Hematopoietic multipotent progenitor cell treated with erythropoietin and hydrocortisone succinate and interleukin-3 and kit ligand, for 15 days (in vitro differentiated cells): ENCODE measurements around the gene MLST8.

Experiments used
- DNase-seq: peaks from one replicate; pipeline ENCODE4 v3.0.0-alpha.2; 2015; ENCODE audit warnings: low spot score

MLST8 gene

GRCh38 chr16:2173366-2173765, 31.9 kb upstream of the MLST8 start:
- no peak for DNase-seq

DNA sequence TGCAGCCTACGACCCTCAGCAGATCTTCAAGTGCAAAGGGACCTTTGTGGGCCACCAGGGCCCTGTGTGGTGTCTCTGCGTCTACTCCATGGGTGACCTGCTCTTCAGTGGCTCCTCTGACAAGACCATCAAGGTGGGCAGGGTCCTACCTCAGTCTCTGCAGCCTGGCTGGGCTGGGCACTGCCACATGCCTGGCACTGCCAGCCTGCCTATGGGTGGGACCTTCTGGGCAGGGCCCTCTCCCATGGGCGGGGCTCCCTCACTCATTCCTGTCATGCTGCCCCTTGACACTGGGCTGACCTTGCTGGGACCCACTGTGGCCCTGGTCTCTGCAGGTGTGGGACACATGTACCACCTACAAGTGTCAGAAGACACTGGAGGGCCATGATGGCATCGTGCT, 31.3 kb upstream of the MLST8 start:
- DNase-seq, result no peak

- no peak for DNase-seq
Measured at GRCh38 chr16:2174396-2175131, 30.7 kb upstream of the MLST8 start.

DNA sequence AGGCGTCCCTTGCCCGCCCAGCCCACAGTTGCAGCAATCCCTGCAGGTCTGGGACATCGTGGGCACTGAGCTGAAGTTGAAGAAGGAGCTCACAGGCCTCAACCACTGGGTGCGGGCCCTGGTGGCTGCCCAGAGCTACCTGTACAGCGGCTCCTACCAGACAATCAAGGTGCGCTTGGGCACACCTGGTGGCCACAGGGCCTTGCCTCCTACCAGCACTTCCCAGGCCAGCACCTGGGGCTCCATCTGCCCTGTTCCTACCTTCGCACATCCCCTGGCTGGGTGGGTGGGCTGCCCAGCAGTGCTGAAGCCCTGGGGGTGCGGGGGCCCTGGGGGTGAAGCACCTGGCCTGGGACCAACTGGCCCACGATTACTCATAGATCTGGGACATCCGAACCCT, 29.8 kb upstream of the MLST8 start:
- DNase-seq, result no peak

DNA sequence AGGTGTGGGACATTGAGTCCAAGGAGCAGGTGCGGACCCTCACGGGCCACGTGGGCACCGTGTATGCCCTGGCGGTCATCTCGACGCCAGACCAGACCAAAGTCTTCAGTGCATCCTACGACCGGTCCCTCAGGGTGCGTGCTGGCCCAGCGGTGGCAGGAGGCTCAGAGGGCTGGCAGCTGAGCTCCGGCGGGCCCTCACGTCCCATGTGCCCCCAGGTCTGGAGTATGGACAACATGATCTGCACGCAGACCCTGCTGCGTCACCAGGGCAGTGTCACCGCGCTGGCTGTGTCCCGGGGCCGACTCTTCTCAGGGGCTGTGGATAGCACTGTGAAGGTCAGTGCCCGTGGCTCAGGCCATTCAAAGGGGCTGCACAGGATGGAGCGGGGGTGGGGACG, 29.2 kb upstream of the MLST8 start:
- DNase-seq, result no peak

GRCh38 chr16:2177101-2177500, 28.2 kb upstream of the MLST8 start:
- DNase-seq, result no peak

DNA sequence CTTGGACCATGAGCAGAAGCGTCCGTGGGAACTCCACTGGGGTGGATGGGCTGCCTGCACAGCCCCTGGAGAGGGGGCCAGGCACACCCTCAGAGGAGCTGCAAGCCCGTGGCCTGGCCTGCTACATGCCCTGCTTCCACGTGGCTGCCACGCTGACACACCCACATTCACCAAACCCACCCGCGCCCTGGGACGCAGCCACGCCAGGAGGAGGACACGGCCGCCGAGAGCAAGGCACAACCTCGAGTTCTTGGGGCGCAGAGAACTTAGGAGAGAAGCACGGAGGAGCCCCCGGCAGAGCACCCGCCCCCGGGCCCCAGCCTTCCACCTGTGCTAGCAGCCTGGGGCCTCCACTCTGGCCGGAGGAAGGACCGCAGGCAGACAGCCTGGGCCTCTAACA, 27.7 kb upstream of the MLST8 start:
- no peak for DNase-seq

- peak; percentile 30 for DNase-seq
Measured at GRCh38 chr16:2178321-2179106, 26.7 kb upstream of the MLST8 start.

- DNase-seq, result no peak
Measured at GRCh38 chr16:2179107-2179501, 26.1 kb upstream of the MLST8 start.

- no peak for DNase-seq
Measured at GRCh38 chr16:2179576-2179975, 25.7 kb upstream of the MLST8 start.

DNA sequence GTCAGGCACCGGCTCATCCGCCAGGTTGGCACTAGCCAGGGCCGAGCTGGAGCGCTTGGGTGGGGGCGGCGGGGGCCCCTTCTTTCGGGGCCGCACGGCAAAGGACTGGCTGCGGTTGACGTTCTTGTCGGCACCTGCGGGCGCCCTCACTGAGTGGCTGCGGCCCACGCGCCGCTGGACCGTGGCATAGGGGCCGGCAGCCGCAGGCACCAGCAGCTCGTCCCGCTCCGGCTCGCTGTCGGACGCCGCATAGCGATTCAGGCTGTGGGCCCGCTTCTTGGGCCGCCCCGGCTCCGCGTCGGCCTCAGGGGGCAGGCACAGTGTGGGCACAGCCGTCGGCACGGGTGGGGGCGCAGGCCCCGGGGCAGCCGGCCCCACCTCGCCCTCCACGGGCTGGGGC, 24.8 kb upstream of the MLST8 start:
- DNase-seq, result no peak

GRCh38 chr16:2180962-2181923, 24.0 kb upstream of the MLST8 start:
- no peak for DNase-seq

- no peak for DNase-seq
Measured at GRCh38 chr16:2181952-2182351, 23.3 kb upstream of the MLST8 start.

- no peak for DNase-seq
Measured at GRCh38 chr16:2183671-2184070, 21.6 kb upstream of the MLST8 start.

DNA sequence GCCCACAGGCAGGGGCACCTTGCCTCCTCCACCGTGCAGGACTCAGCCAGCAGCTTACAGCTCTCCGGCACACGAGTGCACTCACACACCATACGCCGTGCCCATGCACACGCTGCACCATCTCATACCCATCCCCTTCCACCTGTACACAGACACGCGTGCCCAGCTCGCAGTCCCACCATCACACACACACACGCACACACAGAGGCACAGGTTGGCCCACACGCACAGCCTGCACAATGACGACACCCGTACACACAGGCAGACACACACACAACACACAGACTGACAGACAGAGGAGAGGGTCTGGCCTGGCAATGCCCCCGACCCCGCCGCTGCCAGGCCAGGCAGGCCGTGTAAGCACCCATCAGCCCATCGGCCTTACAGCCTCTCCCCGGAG, 20.9 kb upstream of the MLST8 start:
- DNase-seq, result no peak

DNA sequence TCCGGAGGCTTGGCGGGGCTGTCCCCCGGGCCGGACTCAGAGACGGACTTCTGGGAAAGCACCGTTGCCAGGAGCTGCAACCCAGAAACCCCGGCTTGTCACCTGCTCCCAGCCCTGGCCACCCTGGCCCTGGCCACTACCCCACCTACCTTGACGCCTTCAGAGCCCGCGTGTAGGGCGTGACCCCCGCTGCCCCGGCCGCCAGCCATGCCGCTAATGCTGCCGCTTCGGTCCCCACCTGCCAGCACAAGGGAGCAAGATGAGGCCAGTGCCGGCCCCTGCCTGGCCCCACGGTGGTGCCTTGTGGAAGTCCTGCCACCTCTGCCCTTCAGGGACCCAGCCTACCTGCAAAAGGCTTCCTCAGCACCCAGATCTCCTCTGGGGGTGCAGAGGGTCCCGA, 20.3 kb upstream of the MLST8 start:
- no peak for DNase-seq

GRCh38 chr16:2186064-2186463, 19.2 kb upstream of the MLST8 start:
- DNase-seq, result no peak

- DNase-seq, result no peak
Measured at GRCh38 chr16:2186505-2186904, 18.7 kb upstream of the MLST8 start.

DNA sequence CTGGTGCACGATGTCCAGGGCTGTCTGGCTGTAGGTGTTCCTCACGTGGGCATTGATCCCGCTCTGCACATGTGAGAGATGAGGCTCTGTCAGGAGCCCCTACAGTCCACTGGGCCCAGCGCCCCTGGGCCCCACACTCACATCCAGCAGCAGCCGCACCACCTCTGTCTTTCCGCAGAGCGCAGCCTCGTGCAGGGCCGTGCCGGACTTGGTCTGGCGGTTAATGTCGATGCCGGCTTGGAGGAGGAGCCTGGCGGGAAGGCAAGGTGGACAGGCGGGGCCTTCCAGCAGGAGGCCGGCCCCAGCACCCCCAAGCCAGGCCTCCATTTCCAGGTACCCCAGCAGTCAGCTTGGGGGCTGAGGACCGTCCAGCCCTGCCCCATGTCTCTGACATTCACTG, 18.0 kb upstream of the MLST8 start:
- no peak for DNase-seq

DNA sequence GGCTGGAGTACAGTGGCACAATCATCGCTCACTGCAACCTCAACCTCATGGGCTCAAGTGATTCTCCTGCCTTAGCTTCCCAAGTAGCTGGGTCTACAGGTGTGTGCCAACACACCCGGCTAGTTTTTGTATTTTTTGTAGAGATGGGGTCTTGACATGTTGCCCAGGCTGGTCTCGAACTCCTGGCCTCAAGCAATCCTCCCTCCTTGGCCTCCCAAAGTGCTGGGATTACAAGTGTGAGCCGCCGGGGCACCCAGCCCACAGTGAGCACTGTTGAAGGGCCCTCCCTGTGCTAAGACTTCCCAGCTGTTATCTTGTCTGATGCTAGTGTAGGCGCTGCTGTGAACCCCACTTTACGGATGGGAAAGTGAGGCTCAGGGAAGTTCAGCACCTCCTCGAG, 16.9 kb upstream of the MLST8 start:
- no peak for DNase-seq

DNA sequence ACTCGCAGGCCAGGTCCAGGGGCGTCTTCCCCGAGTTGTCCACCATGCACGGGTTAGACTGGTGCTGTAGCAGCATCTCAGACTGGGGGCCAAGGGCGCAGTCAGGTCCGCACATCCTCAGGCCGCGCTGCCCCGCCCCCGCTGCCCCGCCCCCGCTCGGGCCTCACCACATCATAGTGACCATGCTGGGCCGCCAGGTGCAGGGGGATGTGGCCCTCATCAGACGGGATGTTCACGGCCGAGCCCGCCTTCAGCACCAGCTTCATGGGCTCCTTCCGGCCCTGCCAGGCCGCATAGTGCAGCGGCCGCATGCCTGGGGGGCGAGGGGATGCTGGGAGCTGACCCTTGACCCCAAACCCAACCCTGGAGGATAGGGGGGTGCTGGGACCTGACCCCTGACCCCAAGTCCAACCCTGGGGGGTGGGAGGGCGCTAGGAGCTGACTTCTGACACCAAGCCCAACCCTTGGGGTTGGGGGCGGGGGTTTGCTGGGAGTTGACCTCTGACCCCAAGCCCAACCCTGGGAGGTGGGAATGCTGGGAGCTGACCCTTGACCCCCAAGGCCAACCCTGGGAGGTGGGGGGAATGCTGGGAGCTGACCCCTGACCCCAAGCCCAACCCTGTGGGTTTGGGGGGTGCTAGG, 15.9 kb upstream of the MLST8 start:
- no peak for DNase-seq

GRCh38 chr16:2190002-2190658, 15.1 kb upstream of the MLST8 start:
- no peak for DNase-seq
